GM13976 (cell line): ENCODE measurements around the gene GFRA3.
A peak's percentile ranks its signal among the peaks of the same experiment; 100 is the strongest.
"Not testable (repeated sequence)": the region's sequence is repeated elsewhere in the genome, so short reads cannot be mapped to it uniquely, and the experiment has no call there.

Experiments used
- DNase-seq: peaks from one replicate; pipeline ENCODE4 v3.0.0; 2012; ENCODE audit warnings: low spot score
- CTCF ChIP-seq: IDR thresholded peaks from 2 replicates; pipeline ENCODE4 v1.5.1; 2012; ENCODE audit warnings: borderline replicate concordance, mild to moderate bottlenecking; ENCODE audit not compliant: insufficient read depth; ENCODE audit errors: extremely low read depth, missing control alignments, control extremely low read depth
- in situ Hi-C: fragments of 300-500 bp; cut with MboI; formaldehyde crosslinking; loops from one replicate; pipeline ENCODE4 v1.12.0; 2022; ENCODE audit warnings: low sequenced_read_pairs, mixed read lengths, inconsistent platforms; ENCODE audit not compliant: unreplicated experiment

GFRA3 gene

GRCh38 chr5:138274189-138274853, at the start of gene GFRA3:
TSS of gene GFRA3 (minus strand) at chr5:138274621. CDS start at chr5:138274424, 197 bp downstream.
- in situ Hi-C loops = no loop called here
- DNase-seq = peak; percentile 63
- no peak for TF ChIP-seq CTCF

- in situ Hi-C loops, DNase-seq: not testable (repeated sequence)
These were observed 43.8 kb upstream of the GFRA3 start for GRCh38 chr5:138318211-138318610.

- in situ Hi-C loops = no loop called here
- no peak for TF ChIP-seq CTCF
- no peak for DNase-seq
These were observed 41.9 kb upstream of the GFRA3 start for GRCh38 chr5:138316355-138316754.

- no peak for TF ChIP-seq CTCF
- no peak for DNase-seq
- in situ Hi-C loops = no loop called here
These were observed 41.4 kb upstream of the GFRA3 start for GRCh38 chr5:138315751-138316278.

GRCh38 chr5:138305797-138306196, 31.4 kb upstream of the GFRA3 start:
- in situ Hi-C loops = no loop called here
- DNase-seq = no peak
- no peak for TF ChIP-seq CTCF

- in situ Hi-C loops = no loop called here
- no peak for TF ChIP-seq CTCF
- DNase-seq = no peak
These were observed 29.0 kb upstream of the GFRA3 start for GRCh38 chr5:138303372-138303771.

GRCh38 chr5:138289296-138289695, 14.9 kb upstream of the GFRA3 start:
- no peak for TF ChIP-seq CTCF
- DNase-seq = no peak
- in situ Hi-C loops = no loop called here
